CD4-positive, alpha-beta T cell treated with Interleukin-17A for 4 hours (primary cell): ENCODE results near the gene CNN2.

Experiments used
- DNase-seq: peaks from one replicate; pipeline ENCODE4 v3.0.0-alpha.2; 2020; ENCODE audit warnings: mixed read lengths

Gene CNN2

DNA sequence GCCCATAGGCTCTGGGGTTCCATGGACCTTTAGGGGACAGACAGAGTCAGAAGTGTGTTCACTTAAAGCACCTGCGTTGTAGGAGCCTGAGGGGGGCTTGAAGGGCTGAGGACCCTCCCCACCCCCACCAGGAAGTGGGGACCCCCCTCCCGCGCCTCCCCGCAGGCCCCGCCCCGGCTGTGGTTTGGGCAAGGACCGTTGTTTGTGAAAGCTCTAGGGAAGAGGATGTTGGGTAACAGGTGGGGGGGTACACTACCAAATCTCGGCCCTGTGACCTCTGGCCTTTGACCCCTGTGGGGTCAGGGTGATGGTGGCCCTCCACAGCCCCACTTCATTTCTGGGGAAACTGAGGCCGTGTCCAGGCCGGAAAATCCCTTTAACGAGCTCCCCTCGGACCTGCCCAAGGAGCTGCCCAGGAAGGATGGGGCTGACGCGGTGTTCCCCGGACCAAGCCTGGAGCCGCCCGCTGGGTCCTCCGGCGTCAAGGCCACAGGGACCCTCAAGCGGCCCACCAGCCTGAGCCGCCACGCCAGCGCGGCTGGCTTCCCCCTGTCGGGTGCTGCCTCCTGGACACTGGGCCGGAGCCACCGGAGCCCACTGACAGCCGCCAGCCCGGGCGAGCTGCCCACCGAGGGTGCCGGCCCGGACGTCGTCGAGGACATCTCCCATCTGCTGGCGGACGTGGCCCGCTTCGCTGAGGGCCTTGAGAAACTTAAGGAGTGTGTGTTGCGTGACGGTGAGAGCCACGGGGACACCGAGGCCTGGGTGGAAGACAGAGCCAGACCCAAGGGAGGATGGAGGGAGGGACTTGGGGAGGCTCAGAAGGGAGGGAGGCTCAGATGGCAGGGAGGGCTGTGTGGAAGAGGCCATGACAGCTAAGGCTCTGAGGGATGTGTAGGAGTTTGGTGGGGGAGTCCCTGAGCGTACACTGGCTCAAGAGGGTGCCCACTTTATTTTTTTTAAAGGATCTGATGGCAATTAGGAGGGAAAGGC lies 41.9 kb downstream of the CNN2 start:
- peak; percentile 89 for DNase-seq

DNA sequence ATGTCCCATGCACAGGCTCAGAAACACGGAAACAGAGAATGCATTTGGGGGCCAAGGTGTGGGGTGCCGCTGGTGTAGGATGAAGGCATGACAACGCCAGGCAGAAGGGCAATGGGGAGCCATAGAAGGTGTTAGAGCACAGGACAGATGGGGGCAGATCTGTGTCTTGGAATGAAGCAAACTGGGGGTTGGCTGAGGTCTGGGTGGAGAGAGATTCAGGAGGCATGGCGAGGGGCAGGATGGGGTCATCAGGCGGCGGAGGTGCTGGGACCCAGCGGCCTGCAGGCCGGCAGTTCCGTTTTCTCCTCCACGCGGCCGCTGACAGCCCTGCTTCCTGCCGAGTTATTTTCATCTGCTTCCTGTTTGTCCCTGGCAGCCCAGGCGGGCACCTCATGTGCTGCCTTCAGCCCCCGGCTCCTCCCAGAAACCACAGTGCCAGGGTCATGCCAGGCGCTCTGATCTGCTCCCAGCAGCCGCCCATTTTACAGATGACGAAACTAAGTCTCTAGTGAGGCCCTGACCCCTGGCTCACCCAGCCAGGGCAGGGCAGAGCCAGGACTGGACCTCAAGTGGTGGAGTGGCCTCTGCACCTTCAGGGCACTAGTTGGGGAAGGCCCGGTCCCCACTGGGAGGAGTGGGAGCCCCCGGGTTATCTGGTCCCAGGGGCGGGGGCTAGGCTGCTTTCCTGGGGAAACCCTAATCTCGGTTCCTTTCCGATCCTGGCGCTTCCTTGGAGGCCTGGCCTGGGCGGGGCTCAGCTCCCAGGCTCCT lies 42.8 kb downstream of the CNN2 start:
- peak; percentile 87 for DNase-seq

GRCh38 chr19:1070576-1070930 lies 44.1 kb downstream of the CNN2 start:
- no peak for DNase-seq

GRCh38 chr19:1070931-1071791 lies 44.8 kb downstream of the CNN2 start:
- DNase-seq, result no peak

DNA sequence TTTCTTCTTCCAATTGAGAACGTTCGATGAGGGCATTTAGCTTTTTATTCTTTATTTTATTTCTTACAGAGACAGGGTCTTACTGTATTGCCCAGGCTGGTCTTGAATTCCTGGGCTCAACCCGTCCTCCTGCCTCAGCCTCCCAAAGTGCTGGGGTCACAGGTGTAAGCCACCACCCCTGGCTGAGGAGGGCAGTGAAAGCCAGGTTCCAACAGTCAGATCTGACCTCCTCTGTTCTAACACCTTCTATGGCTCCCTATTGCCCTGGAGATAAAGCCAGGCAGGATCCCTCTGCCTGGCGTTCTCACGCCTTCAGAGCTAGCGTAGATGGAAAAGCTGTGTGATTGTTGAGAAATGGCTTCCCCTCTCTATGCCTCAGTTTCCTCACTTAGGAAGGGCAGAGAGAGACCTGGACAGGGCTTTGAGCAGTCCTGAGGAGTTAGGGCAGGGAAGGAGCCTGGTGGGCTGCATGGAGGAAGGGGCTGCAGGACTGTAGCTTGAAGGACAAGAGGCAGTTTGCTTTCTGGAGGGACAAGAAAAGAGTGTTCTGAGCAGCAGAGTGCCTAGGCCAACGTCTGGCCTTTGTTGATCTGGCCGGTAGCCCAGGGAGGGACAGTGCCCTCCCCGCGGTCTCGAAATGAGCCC lies 46.1 kb downstream of the CNN2 start:
- DNase-seq, result no peak

- peak; percentile 35 for DNase-seq
Observed at GRCh38 chr19:1073063-1073955, 46.9 kb downstream of the CNN2 start.

- no peak for DNase-seq
Observed at GRCh38 chr19:1073956-1074517, 47.6 kb downstream of the CNN2 start.

DNA sequence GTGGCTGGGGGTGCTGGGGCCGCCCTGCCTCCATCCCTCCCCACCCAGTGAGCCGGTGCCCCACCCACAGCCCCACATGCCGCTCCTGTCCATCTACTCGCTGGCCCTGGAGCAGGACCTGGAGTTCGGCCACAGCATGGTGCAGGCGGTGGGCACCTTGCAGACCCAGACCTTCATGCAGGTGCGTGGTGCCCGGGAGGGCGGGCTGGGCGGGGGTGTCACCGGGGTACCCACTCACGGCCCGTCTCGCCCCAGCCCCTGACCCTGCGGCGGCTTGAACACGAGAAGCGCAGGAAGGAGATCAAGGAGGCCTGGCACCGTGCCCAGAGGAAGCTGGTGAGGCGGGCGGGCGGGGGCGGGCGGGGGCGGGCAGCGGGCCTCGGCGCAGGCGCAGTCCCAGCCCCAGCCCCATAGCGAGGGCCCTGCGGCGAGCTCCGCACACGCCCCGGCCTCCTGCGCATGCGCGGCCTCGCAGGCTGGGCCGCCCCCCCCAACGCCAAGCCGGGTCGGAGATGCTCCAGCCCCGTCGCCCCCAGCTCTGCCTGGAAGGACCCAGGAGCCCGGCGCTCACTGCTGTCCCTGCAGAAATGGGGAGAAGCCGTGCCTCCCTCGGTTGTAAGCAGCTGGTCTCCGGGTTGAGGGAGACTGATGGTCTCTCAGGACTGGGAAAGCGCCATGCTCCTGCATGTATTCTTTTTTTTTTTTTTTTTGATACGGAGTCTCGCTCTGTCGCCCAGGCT lies 48.3 kb downstream of the CNN2 start:
- peak; percentile 100 for DNase-seq

DNA sequence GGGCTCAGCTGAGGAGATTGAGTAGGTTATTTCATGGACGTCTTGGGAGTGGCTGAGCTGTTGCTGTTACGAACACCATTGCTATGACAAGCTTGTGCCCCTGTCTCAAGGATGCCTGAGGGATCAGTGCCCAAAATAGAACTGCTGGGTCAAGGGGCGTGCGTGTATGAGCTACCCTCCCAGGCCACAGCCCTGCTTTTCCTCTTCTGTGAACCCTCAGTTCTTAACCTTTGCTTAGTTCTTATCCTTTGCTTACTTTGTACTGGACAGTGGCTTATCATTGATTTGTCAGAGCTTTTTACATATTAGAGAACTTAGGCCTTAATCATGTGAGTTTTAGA lies 49.6 kb downstream of the CNN2 start:
- no peak for DNase-seq

DNA sequence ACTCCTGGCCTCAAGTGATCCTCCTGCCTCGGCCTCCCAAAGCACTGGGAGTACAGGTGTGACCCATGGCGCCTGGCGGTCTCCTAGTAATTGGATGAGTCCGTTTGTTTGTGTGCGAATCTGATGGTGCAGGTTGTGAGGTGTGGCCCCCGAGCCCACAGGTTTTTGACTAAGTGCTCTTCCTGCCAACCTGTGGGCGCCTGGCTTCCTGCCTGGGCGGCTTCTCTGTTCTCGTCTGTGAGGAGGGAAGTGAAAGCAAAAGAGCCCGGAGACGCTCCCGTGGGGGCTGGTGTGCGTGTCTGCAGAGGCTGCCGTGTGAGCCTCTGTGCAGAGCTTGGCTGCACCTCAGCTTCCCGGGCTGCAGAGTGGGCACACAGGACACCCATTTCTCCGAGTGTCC lies 50.5 kb downstream of the CNN2 start:
- peak; percentile 96 for DNase-seq

DNA sequence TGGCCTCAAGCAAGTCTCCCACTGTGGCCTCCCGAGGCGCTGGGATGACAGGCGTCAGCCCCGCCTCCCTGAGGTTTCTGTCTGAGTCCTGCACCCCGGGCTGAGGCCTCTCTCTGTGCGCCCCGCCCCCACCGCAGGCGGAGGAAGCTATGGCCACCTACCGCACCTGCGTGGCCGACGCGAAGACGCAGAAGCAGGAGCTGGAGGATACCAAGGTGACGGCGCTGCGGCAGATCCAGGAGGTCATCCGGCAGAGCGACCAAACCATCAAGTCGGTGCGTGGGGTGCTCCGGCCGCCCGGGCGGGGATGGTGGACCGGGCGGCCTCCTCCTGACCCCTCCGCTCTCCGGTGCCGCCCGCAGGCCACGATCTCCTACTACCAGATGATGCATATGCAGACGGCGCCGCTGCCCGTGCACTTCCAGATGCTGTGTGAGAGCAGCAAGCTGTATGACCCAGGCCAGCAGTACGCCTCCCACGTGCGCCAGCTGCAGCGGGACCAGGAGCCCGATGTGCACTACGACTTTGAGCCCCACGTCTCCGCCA lies 53.2 kb downstream of the CNN2 start:
- DNase-seq, result peak; percentile 83

GRCh38 chr19:1080360-1081161 lies 54.2 kb downstream of the CNN2 start:
- DNase-seq, result no peak

GRCh38 chr19:1081301-1082164 lies 55.1 kb downstream of the CNN2 start:
- no peak for DNase-seq

GRCh38 chr19:1082165-1082927 lies 55.9 kb downstream of the CNN2 start:
- DNase-seq, result peak; percentile 85

DNA sequence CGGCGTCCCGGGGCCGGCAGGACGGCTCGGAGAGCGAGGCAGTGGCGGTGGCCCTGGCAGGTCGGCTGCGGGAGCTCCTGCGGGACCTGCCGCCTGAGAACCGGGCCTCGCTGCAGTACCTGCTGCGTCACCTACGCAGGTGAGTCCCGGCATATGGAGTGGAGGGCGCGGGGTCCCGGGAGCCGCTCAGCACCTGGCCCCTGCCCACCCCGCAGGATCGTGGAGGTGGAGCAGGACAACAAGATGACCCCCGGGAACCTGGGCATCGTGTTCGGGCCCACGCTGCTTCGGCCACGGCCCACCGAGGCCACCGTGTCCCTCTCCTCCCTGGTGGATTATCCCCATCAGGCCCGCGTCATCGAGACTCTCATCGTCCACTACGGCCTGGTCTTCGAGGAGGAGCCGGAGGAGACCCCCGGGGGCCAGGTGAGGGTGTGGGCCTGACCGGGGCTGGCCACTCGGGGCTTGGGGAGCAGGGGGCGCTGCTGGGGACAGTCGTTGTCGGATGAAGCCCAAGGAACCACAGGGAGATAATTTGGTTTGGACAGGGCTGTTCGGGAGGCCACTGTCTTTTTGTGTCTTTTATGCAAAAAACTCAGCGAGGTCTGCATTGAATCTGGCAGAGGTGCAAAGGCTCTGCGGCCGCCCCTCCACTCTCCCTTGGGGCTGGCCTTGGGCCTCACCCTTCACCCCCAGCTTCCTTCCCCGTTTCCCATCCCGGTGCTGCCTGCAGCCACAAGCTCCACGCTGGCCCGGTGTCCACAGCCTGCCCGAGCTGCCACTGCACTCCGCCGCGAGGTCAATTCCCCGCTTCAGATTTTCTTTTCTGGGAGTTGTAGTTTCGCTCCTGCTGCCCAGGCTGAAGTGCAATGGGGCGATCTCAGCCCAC lies 56.8 kb downstream of the CNN2 start:
- no peak for DNase-seq
